Fibroblast of mammary gland (primary cell): ENCODE data around the gene SGIP1.

Experiments
- DNase-seq: peaks from one replicate; pipeline ENCODE4 v3.0.0-alpha.2; 2010; ENCODE audit warnings: low read depth
- H3K4me3 ChIP-seq: 2 replicates; pipeline ENCODE4 v1.5.1; 2011; ENCODE audit warnings: low read depth, mild to moderate bottlenecking, low read length, moderate library complexity; ENCODE audit not compliant: control insufficient read depth
- CTCF ChIP-seq: conservative IDR thresholded peaks from 2 replicates; pipeline ENCODE4 v1.5.1; 2011; ENCODE audit warnings: low read depth, low read length, inconsistent platforms; ENCODE audit not compliant: control insufficient read depth, insufficient read depth

SGIP1 gene

GRCh38 chr1:66562561-66562960 lies 28.6 kb downstream of the SGIP1 start:
- DNase-seq, result no peak
- no peak for TF ChIP-seq CTCF
- H3K4me3 ChIP-seq, result no peak overlapping the region

DNA sequence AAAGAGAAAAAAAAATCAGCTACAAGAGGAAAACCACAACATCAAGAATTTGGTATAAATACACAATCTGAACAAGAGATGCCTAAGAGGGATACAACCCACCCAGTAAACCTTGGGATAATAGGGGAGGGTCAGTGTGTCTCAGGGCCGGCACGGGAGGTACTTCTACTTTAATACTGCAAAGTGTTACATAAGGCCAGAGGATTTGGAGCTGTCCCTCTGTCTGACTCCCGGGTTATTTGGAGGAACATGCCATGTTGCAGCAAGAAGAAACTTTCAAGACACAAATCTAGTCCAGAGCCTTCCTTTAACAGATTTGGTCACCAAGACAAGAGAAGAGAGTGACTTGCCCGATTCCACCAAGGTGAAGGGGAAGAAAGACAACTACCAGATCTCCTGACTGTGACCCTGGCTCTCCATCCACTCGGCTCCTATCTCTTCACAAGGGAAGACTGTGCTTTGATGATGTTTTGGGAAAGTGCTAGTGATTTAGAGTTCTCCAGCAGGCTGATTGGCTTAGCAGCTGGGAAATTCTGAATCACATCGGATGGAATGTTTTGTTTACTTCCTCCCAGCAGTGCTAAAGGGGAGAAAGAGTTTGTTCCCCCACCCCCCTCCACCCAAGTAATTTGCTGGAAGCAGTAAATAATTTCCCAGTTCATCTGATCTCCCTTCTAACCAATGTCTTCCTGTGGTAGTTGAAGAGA lies 29.3 kb downstream of the SGIP1 start:
- no peak for TF ChIP-seq CTCF
- H3K4me3 ChIP-seq, result peak overlapping the region; percentile 40
- peak; percentile 94 for DNase-seq

- TF ChIP-seq CTCF, result no peak
- peak; percentile 100 for DNase-seq
- no peak overlapping the region for H3K4me3 ChIP-seq
Measured at GRCh38 chr1:66563941-66564630, 30.1 kb downstream of the SGIP1 start.

DNA sequence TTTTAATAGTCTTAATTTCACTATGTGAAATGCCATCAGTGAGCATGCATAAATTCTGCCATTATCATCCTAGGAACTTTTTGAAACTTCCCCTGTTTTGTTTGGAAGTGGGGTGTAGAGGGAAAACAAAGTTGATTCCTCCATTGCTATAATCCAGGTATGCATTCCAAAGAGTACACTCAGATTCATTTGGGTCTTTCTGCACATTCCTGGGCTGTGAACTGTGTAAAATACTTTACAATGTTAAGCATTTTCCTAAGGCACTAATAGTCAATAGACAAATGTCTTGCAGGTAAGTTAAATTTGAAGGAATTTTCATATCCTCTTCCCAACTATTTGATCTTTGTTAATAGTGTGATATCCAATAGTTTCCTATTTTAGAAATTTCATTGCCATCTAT lies 36.2 kb downstream of the SGIP1 start:
- H3K4me3 ChIP-seq, result no peak overlapping the region
- no peak for DNase-seq
- no peak for TF ChIP-seq CTCF

GRCh38 chr1:66571789-66572188 lies 37.8 kb downstream of the SGIP1 start:
- peak; percentile 80 for DNase-seq
- H3K4me3 ChIP-seq, result no peak overlapping the region
- TF ChIP-seq CTCF, result no peak

GRCh38 chr1:66575739-66576138 lies 41.8 kb downstream of the SGIP1 start:
- no peak overlapping the region for H3K4me3 ChIP-seq
- TF ChIP-seq CTCF, result no peak
- peak; percentile 95 for DNase-seq

- TF ChIP-seq CTCF, result no peak
- peak; percentile 53 for DNase-seq
- no peak overlapping the region for H3K4me3 ChIP-seq
Measured at GRCh38 chr1:66576645-66577044, 42.7 kb downstream of the SGIP1 start.
